Ramos (cell line): ENCODE measurements around the gene GRID2IP.
"Not testable (repeated sequence)": the region's sequence is repeated elsewhere in the genome, so short reads cannot be mapped to it uniquely, and the experiment has no call there.

ENCODE experiments used
- in situ Hi-C: fragments of 300-500 bp; cut with MboI; formaldehyde crosslinking; loops from one replicate; pipeline ENCODE4 v1.14.3; 2022; ENCODE audit warnings: low sequenced_read_pairs; ENCODE audit not compliant: unreplicated experiment

GRID2IP gene

DNA sequence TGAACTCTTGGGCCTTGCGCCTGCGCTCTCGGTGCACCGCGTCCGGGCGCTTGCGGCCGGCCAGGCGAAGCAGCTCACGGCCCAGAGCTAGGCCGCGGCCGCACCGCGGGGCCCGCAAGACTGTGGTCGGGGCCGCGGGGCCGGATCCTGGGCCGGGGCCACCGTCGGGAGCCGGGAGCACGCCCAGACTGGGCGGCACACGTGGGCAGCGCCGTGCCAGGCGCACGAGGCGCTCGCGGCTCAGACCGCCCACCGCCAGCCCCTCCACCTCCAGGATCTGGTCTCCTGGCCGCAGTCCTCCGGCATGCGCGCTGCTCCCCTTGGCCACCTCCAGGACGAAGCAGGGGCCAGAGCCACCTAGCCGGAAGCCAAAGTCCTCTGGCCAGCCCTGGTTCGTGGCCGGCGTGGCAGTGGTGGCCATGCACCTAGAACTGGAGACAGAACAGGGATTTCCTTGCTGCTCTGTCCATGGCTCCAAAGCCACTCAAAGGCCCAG lies at the start of gene GRID2IP:
TSS of gene GRID2IP (minus strand) at position 446 of the 496 bp plus-strand sequence. CDS start at position 421, 25 bp downstream.
- in situ Hi-C loops: no loop called here

DNA sequence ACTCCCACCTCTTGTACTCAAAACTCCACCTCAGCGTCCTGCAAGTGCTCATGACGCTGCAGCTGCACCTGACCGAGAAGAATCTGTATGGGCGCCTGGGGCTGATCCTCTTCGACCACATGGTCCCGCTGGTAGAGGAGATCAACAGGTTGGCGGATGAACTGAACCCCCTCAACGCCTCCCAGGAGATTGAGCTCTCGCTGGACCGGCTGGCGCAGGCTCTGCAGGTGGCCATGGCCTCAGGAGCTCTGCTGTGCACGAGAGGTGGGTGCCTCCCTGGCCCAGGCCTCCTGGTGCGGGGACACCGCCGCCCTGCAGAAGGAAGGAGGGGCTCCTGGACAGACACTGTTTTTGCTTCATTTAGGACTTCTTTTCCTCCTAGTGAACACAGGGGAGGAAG lies 48.8 kb upstream of the GRID2IP start:
- in situ Hi-C loops: no loop called here

DNA sequence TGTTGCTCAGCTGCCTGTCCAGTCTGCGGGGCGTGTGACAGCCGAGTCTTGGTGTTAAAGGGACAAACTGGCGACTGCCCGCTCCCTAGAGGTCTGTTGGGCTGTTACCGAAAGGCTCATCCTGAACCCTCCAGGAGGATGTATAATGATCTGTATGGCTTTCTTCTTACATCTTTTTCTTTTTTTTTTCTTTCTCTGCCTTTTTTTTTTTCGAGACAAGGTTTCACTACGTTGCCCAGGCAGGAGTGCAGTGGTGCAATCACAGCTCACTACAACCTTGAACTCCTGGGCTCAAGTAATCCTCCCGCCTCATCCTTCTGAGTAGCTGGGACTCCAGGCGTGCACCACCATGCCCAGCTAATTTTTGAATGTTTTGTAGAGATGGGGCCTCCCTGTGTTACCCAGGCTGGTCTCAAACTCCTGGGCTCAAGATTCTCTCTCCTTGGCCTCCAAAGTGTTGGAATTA lies 39.4 kb upstream of the GRID2IP start:
- in situ Hi-C loops: no loop called here

DNA sequence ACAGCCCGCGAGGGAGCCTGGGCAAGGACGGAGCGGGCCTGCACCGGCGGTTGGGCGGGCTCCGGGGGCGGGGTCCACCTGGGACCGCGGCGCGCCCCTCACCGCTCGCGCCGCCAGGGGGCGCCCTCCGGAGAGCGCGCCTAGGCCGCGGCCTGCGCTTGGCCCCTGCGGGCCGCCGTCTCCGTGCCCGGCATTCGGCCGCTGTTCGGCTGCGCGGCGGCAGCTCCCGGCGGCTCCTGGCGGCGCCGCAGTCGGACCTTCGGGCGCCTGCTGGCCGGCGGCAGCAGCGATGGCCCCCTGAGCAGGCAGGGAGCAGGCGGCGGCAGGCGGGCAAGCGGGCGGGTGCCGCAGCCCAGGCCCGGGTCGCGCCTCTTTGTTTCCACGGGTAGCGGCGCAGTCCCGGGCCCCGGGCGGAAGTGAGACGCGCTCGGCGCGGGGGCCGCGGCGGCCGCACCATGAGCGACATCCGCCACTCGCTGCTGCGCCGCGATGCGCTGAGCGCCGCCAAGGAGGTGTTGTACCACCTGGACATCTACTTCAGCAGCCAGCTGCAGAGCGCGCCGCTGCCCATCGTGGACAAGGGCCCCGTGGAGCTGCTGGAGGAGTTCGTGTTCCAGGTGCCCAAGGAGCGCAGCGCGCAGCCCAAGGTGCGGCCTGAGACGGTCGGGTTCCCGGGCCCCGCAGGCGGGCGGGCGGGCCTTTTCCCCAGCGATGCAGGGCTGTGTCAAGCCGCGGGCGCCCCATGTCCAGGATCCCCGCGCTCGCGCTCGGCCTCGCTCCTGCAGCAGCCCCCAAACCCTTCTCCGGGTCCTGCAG lies 38.8 kb upstream of the GRID2IP start, which contains the start of gene INTS15:
TSS of gene INTS15 (plus strand) at position 193 of the 816 bp plus-strand sequence. CDS start at position 456, 263 bp downstream.
- in situ Hi-C loops: no loop called here

DNA sequence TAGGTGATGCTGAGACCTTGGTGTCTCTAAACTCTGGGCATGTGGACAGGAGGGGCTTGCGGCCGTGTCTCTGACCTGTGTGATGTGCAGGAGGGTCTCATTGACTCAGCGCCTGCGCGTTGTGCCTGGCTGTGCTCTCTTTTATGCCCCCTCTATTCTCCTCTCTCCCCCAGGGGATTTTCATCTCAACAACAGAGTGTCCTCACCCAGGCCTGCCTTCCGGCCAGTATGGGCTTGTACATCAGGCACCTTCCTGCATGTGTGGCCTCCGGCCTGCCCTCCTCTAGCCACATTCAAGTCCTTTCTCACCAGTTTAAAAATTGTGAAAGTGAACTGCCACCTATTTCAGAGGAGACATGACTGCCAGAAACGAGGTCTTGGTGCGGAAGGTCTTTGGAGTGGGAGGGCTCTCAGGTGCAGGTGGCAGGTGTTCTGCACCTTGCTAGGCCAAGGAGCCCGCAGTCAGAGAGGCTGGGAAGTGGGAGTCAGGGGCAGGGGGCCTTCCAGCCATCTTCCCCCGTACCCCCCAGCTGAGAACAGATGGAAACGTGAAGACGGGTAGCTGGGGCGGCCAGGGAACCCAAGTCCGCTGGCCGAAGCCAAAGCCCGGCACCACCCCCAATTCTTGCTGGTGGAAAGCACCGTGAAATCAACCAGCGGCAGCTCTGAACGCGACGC lies 38.0 kb upstream of the GRID2IP start:
- in situ Hi-C loops: no loop called here

DNA sequence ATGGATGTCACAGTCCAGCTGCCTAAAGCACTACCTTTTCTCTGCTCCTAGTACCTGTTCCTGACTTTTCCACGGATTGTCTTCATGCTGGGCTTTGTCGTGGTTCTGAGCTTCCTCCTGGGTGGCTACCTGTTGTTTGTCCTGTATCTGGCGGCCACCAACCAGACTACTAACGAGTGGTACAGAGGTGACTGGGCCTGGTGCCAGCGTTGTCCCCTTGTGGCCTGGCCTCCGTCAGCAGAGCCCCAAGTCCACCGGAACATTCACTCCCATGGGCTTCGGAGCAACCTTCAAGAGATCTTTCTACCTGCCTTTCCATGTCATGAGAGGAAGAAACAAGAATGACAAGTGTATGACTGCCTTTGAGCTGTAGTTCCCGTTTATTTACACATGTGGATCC lies 37.3 kb upstream of the GRID2IP start:
- in situ Hi-C loops: no loop called here

DNA sequence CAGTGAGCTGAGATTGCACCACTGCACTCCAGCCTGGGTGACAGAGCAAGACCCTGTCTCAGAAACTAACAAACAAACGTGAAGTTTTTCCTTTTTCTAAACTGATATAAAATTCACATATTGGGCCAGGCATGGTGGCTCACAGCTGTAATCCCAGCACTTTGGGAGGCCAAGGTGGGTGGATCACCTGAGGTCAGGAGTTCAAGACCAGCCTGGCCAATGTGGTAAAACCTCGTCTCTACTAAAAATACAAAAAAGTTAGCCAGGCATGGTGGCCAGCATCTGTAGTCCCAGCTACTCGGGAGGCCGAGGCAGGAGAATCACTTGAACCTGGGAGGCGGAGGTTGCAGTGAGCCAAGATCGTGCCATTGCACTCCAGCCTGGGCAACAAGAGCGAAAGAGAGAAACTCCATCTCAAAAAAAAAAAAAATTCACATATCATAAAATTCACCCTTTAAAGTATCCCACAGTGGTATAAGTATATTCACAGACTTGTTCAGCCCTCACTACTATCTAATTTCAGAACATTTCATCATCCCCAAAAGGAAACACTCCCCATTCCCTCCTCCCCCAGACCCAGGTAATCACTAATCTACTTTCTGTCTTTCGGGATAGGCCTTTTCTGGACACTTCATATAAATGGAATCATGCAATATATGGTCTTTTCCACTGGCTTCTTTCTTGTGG lies 34.6 kb upstream of the GRID2IP start:
- in situ Hi-C loops: not testable (repeated sequence)

DNA sequence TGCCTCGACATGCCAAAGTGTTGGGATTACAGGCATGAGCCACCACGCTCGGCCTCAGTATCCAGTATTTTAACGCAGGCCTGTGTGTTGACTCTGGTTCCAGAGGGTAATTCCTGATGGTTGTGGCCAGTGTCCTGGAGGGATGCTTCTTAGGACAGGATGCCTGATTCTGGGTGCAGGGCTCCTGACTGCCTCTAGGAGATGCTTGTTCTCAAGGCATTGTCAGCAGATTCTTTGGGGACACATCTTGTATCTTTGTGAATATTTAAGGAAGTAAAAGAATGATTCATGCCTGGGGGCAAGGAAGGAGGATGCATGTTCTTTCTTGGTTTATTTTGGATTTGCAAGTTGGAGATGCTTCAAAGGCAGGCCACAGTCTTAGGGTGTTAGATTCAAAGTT lies 28.2 kb upstream of the GRID2IP start:
- in situ Hi-C loops: no loop called here

DNA sequence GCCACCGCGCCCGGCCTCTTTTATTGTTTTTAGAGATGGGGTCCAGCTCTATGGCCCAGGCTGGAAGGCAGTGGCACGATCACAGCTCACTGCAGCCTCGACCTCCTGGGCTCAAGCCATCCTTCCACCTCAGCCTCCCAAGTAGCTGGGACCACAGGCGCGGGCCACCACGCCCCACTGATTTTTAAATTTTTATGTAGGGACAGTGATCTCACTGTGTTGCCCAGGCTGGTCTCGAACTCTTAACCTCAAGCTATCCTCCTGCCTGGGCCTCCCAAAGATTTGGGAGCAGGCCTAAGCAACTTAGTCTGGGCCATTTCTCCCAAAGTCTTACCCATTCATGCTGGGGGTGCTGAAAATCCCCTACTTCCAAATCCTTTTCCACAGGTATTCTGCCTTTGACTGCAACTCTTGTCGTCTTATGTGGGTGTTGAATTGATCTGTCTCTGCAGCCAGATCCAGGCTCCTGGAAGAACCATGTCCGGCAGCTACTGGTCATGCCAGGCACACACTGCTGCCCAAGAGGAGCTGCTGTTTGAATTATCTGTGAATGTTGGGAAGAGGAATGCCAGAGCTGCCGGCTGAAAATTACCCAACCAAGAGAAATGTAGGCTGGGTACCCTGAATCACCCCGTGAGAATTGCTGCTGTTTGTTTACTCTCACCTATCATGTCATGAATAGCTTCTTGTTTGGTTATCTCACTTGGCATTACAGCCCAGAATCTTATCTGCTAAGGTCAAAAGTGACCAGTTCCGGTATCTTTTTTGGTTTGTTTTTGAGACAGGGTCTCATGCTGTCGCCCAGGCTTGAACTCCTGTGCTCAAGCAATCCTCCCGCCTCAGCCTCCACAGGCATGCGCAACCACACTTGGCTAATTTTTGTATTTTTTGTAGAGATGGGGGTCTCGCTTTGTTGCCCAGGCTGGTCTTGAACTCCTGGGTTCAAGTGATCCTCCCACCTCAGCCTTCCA lies 27.1 kb upstream of the GRID2IP start:
- in situ Hi-C loops: no loop called here

DNA sequence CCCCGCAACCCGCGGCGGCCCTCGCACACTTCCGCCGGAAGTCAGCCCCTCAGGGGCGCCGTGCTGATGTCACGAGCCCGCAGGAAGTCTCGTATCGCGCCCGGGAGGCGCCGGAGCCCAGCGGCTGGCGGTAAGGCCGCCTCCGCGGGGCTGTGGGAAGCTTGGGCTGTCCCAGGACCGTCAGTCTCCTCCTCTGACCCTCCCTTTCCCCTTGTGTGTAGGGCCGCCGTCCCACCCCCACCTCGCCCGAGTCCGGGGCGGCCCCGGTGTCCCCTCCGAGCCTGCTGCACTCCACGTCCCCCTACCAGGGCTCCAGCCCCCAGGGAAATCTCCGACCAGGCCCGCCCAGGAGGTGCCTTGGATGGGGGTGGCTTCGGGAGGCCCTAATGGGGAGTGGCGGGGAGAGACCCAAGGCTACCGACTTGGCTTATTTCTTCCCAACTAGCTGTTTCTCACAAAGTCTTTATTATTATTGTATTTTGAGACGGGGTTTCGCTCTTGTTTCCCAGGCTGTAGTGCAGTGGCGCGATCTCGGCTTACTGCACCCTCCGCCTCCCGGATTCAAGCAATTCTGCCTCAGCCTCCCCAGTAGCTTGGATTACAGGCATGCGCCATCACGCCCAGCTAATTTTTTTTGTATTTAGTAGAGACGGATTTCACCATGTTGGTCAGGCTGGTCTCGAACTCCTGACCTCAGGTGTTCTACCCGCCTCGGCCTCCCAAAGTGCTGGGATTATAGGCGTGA lies 26.3 kb upstream of the GRID2IP start, which contains the start of gene ZDHHC4:
TSS of gene ZDHHC4 (plus strand) at position 86 of the 745 bp plus-strand sequence. CDS start 3,108 bp downstream, outside the sequence.
- in situ Hi-C loops: no loop called here

DNA sequence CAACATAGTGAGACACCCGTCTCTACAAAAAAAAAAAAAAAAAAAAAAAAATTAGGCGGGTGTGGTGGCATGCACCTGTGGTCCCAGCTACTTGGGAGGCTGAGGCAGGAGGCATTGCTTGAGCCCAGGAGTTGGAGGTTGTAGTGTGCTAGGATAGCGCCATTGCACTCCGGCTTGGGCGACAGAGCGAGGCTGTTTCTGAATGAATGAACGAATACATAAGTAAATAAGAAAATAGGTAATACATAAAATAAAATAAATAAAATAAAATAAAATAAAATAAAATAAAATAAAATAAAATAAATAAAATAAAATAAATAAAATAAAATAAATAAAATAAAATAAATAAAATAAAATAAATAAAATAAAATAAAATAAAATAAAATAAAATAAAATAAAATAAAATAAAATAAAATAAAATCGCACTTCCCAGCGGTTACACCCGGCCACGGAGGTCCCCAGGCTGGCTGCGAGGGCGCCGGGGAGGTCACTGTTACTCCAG lies 25.7 kb upstream of the GRID2IP start:
- in situ Hi-C loops: not testable (repeated sequence)

DNA sequence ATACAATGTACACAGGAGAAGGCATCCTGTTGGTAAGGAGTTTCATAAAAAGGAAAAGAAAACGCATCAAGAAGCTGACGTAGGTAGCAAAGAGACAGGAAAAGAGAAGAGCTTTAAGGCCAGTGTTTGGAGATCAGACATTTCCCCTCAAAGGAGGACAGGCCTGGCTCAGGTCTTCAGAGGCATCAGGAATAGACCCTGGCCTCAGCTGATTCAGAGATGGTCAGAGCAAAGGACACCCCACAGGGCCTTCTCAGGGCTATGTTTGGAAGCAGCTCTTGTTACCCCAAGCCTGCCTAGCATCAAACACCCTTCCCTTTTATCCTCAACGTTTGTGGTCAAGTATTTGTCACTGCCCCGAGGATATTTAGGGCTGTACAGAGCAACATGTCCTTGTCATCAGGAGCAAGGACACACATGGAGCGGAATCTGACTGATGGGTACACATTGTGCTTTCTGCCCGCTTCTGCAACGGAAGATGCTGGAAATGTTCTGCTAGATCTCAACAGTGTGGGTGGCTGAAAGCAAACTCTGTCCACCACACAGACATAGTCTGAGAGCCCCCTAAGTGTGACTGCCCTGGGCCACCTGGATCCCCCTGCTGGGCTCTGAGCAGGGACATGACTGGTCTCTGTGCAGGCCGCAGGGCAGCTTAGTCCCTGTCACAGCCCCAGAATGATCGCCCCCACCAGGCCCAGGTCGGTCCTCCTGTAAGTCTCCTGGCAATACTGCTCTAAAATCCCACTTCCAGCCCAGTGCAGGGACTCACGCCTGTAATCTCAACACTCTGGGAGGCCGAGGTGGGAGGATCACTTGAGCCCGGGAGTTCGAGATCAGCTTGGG lies 25.0 kb upstream of the GRID2IP start:
- in situ Hi-C loops: no loop called here

DNA sequence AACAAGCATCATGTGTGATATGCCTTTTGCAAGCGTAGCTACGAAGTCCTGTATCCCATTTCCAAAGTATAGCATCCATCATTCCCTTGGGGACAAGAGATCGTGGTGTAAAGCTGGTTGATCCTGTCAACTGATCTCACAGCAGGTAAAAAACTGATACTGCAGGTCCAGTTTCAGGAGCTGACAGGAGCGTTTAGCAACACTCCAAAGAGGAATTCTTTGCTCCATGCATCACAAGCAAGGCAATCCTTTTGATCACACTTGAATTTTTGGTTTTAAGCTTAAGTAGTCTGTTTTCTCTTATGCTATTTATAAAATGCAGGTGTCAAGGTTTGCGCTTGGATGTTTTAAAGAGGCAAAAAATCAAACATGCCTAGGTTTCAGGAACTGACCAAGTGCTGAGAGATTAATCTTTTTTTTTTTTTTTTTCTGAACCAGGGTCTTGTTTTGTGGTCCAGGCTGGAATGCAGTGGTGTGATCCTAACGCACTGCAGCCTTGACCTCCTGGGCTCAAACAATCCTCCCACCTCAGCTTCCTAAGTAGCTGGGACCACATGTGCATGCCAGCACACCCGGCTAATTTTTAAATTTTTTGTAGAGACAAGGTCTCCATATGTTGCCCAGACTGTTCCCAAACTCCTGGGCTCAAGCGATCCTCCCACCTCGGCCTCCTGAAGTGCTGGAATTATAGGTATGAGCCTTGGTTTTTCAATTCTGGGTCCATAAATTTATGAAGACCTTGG lies 24.2 kb upstream of the GRID2IP start:
- in situ Hi-C loops: no loop called here

DNA sequence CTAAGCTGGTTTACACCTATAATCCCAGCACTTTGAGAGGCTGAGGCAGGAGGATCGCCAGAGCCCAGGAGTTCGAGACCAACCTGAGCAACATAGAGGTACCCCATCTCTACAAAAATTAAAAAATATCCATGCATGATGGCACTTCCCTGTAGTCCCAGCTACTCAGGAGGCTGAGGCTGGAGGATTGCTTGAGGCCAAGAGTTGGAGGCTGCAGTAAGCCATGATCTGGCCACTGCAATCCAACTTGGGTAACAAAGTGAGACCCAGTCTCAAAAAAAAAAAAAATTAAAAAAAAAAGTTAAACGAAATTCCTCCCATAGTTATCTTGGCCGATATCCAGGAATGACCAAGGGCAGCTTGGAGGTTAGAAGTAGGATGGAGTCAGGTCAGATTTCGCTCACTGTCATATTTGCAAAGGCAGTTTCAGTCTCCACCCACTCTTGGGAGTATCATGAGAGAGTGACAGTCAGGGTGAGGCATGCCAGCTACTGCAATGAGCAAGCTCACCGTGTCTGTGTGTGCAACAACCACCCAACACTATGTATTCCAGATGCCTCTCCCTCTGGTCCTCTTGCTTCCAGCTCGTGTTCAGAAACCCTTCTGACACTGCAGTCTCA lies 20.0 kb upstream of the GRID2IP start:
- in situ Hi-C loops: no loop called here

DNA sequence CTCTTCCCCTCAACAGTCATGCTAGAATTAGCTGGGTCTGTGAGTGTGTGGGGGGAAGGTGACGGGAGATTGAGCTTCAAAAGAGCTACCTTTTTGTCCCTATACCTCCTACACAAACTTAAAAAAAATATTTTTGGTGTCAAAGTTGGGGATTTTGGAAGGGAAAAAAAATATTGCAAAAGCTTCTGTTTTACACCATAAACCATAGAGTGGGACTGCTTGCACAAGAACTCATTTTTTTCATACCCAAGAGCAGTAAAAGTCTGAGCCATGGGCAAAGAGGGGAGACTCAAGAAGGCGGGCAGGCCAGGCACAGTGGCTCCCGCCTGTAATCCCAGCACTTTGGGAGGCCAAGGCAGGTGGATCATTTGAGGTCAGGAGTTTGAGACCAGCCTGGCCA lies 16.6 kb upstream of the GRID2IP start:
- in situ Hi-C loops: no loop called here

DNA sequence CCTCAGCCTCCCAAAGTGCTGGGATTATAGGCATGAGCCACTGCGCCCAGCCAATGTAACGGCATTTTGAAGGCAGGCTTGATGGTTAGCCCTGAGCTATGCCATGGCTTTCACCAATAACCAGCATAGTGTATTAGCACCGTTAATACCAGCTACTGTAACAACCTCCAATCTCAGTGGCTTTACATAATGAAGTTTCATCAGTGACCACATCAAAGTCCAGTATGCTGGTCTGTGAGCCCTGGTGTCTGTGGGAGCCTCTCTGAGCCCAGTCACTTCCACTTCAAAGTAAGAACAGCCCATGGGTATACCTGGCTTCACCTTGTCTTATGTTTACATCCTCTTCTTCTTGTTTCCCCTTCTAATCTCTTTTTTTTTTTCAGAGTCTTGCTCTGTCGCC lies 14.4 kb upstream of the GRID2IP start:
- in situ Hi-C loops: no loop called here
